ENCODE data around the gene ADGRG7.

- TF ChIP-seq POLR2A (IDR thresholded peaks at IDR 0.05; ENCODE audit: low read depth, low read length) (no peak), POLR2AphosphoS5 (IDR thresholded peaks at IDR 0.05; ENCODE audit: low read depth, low read length) (no peak), SPI1 (IDR thresholded peaks at IDR 0.05; ENCODE audit: low read depth, low read length) (no peak), TAF1 (IDR thresholded peaks at IDR 0.05; ENCODE audit: low read depth, low read length) (no peak), PAX5 (IDR thresholded peaks at IDR 0.05; ENCODE audit: insufficient read depth, low read length, severe bottlenecking) (no peak), POU2F2 (IDR thresholded peaks at IDR 0.05; ENCODE audit: low read depth, low read length) (no peak)
These were observed 5.5 kb downstream of the ADGRG7 start for GRCh38 chr3:100614941-100615340.
